NCI-H1105 treated with DMSO at 0.1 percent for 48 hours (cell line): Measurements from ENCODE around the gene CLEC6A.
"Not testable (repeated sequence)": the region's sequence is repeated elsewhere in the genome, so short reads cannot be mapped to it uniquely, and the experiment has no call there.

Source experiments
- DNase-seq: peaks from one replicate; lab custom pipeline; 2025; lab: John Stamatoyannopoulos, UW

Gene CLEC6A

GRCh38 chr12:8455727-8456360 is at the start of gene CLEC6A:
TSS of gene CLEC6A (plus strand) at chr12:8455962. CDS start at chr12:8456112, 150 bp downstream.
- DNase-seq: no peak

DNA sequence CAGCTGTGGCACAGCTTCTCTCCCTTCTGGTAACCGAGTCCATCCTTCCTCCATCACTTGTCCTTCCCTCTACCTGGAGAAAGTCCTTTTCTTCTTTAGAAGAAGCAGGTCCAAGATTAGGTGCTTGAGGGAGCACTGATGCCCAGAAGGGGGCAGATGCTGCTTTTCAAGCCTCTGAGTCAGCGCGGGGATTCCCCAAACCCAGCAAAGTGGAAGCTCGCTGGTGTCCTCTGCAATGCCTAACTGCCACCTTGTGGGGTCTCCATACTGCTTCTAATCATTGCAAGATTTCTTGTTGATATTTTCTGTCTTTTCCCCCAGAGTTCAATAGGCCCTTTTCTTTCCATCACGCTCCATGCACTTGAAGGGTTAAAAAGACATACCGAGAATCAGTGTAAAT is 36.2 kb upstream of the CLEC6A start:
- DNase-seq: not testable (repeated sequence)

GRCh38 chr12:8420506-8420905 is 35.3 kb upstream of the CLEC6A start:
- no peak for DNase-seq

- peak; percentile 30 for DNase-seq
Observed at GRCh38 chr12:8444536-8445278, 11.1 kb upstream of the CLEC6A start.

- DNase-seq: no peak
Observed at GRCh38 chr12:8445731-8446130, 10.0 kb upstream of the CLEC6A start.

- no peak for DNase-seq
Observed at GRCh38 chr12:8446642-8447547, 8.9 kb upstream of the CLEC6A start.

DNA sequence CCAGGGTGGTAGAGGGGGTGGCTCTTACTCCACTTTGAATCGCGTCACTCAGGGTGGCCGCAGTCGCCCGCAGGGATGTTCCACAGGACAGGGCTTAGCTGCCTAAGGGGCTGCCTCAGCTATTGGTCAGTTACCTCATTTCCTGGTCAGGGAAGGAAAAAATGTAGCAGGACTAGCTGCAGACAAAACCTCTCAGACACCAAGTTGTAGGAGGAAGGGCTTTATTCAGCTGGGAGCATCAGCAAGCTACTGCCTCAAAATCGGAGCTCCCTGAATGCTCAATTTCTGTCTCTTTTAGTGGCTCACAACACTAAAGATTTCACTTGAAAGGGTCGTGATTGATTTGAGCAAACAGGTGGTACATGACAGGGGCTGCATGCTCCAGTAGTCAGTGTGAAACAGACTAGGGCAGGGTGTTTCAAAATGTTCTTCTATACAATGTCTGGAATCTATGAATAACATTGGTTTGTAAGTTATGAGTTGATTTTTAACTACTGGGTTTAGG is 6.4 kb upstream of the CLEC6A start:
- no peak for DNase-seq

GRCh38 chr12:8452036-8452435 is 3.7 kb upstream of the CLEC6A start:
- no peak for DNase-seq

DNA sequence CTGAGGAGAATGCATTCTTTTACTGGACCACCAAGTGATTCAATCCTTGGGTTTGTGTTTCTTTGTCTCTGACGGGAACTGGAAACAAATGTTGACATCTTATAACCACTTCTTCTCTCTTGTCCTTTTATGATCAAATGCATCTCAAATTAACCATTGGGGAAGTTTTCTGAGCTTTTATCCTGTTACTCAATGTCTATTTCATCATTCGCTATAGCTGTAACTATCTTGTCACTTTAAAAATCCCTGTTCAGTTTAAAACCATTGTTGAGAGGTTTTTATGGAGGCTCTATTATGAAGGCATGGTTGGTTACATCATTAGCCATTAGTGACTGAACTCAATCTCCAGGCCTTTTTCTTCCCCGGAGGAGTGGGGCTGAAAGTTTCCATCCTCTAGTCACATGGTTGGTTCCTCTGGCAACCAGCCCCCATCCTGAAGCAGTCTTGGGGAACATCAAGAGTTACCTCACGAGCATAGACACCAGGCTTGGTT is 2.7 kb upstream of the CLEC6A start:
- DNase-seq: no peak

DNA sequence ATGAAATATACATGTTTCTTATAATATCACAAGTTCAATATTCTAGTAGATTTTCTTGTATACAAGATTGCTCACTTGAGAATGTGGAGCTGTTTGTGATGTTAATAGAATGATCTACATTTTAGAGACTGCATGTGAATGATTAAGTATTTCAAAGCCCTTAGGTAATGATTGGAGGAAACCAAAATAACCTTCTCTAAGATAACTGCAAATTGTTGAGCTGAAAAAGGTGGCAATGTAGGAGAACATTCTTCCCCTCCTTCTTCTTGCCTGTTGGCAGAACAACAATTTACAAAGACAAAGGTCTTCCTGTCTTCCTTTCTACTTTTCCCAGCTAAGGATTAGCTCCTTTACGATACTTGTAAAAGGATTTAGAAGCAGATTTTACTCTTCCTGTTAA is 2.0 kb upstream of the CLEC6A start:
- no peak for DNase-seq

DNA sequence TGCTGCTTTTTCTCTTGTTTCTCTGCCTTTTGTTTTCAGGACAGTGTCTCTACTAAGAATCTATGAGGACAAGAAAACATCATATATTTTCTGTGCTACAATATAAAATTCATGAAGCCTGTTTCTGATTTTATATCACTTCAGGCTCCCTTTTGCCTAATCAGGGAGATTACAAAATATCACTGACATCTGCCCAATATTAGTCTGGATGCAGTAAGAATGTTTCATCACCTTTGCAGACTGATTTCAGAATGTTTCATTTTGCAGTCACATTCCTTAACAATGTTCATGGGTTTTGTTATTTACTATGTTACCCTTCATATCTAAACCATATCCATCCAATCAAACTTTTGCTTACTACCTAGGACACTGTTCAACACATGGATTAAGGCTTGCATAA is 491 bp upstream of the CLEC6A start:
- no peak for DNase-seq

DNA sequence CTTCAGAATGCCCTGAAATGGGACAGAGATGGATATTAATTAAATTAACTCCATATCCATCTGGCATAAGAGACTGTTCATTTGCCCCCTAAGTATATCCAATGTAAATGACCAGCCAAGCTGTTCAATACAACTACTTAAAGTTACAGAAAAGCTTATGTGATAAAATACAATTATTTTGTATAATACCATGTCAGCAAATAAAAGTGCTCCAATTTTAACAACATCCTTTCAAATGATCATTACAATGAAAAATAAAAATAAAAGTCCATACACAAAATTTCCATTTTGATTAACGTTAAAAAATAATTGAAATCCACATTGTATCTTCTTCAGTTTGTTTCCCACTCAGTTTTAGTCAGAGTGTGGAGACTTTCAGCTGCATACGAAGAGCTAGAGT is 5.7 kb downstream of the CLEC6A start:
- no peak for DNase-seq

DNA sequence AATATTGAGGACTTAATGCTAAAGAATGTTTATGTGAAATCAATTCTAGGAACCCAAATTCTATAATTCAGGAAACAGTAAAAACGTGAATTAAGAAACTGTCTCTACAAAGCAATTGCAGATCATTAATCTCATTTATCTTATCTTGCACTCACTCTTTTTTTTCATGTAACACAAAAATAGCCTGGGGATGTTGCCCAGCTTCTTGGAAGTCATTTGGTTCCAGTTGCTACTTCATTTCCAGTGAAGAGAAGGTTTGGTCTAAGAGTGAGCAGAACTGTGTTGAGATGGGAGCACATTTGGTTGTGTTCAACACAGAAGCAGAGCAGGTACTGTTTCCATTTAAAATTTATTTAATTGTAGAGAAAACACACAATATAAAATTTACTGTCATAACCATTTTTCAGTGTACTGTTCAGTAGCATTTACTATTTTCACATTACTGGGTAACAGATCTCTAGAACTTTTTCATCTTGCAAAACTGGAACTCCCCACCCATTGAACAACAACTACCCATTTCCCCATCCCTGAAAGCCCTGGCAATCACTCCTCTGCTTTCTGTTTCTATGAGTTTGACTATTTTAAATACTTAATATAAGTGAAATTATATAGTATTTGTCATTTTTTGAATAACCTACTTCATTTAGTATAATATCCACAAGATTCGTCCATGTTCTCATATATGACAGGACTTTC is 9.7 kb downstream of the CLEC6A start:
- no peak for DNase-seq

- DNase-seq: no peak
Observed at GRCh38 chr12:8466241-8466640, 10.5 kb downstream of the CLEC6A start.

DNA sequence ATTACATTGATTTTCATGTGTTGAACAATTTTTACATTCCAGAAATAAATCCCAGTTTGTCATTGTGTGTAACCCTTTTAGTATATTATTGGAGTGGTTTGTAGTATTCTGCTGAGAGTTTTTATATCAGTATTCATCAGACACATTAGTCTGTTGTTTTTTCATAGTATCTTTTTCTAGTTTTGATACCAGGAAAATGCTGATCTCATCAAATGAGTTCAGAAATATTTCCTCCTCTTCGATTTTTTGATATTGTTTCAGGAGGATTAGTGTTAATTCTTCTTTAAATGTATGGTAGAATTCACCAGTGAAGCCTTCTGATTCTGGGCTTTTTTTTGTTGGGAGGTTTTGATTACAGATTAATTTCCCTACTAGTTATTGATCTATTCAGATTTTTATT is 15.3 kb downstream of the CLEC6A start:
- no peak for DNase-seq

DNA sequence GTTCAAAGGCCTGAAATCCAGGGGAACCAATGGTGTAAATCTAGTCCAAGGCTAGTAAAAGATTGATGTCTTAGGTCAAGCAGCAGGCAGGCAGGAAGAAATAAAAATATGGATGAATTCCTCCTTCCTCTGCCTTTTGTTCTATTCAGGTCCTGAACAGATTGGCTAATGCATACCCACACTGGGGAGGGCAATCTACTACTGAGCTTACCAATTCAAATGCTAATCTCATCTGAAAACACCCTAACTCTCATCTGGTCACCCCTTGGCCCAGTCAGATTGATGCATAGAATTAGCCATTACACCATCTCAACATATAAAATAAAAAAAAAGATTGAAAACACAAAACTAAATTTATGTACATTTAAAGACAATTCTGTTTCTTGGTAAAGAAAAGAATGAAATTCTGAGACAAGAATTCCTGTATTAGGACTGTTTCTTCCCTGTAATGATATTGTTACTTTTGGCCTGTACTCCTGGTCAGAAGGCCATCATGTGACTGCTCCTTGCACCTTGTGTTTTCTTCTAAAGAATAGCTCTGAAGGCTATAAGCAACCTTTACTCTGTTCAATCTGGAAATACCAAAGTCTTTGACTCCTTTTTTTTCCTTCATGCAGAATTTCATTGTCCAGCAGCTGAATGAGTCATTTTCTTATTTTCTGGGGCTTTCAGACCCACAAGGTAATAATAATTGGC is 19.9 kb downstream of the CLEC6A start:
- DNase-seq: no peak

- DNase-seq: no peak
Observed at GRCh38 chr12:8482571-8483061, 26.9 kb downstream of the CLEC6A start.

DNA sequence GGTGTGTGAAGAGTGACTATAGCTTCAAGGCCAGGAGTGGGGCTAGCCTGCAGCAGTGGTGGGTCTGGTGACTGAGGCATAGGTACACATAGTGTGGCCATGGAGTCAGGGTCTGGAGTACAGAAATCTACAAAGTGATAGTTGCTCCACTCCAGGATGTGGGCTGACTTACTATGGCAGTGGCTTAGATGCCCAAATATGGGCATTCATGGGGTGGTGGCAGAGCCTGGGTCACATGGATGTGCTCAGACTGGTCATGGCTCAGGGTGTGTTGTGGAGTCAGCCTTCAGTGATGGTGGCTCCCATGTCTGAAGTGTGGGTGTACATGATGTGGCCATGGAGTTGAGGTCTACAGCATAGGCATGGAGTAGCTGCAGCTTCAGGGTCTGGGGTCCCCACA is 27.3 kb downstream of the CLEC6A start:
- DNase-seq: no peak

DNA sequence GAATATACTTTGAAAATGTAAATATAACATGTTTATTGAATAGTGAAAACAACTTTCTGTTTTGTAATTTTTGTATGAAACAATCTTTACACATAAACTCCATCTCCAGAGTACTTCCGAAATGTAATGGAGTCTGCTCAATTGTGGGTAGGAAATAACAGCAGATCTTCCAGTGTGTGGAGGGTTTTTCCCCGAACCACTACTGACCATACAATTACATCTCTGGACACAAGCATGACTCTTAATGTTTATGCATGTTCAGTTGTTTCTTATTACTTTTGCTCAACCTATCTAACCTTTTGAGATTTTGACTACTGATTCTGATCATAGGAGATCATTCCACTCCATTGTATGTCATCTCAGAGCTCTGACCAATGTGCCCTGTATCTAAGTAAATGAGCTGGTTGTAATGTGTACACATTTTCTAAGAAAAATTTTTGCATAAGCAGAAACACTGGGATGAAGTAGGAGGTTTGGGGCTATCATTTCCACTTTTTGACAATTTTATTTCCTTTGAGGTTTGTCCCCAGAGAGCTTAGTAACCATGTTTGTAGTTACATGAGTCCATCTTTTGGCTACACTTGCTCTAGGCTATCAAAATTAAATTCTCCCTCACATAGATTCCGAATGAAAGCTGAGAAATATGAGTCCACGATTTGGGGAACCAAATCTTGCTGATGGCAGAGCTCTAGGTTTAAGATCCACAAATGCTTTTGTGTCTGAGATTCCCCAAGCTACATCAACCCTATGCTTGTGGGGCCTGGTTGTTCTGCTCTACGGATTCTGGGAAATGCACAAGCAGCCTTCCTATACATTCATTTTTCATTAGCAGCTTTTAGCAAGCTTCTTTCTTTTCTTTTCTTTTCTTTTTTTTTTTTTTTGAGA is 36.1 kb downstream of the CLEC6A start:
- DNase-seq: no peak

GRCh38 chr12:8493084-8493483 is 37.3 kb downstream of the CLEC6A start:
- no peak for DNase-seq
